ENCODE data around the gene PHACTR1. TPM values are rescaled to one million over a fixed set of nuclear protein-coding genes. Genes with fewer than 3 reads are reported as not detected.

Gene PHACTR1
- total RNA-seq, 1 donor from 2014 or later: 3.9 TPM

DNA sequence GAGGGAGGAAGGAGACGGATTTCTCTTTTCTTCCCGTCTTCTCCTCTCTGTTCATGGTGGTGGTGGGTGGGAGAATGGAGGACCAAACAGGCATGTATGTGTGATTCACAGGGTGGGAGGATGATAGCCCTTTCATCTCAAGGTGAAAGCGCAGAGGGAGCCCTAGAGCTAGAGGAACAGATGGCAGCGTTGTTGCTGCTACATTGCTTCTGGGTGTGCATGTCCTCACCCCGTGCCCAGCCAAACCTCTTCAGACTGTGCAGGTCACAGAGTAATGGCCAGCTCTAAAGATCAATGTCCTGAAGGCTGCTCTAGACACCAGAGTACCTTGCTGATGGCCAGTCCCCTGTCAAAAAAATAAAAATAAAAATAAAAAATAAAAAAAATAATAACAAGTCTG is 310.0 kb downstream of the PHACTR1 start:
- no peak for DNase-seq (ENCODE audit: low read depth)

DNA sequence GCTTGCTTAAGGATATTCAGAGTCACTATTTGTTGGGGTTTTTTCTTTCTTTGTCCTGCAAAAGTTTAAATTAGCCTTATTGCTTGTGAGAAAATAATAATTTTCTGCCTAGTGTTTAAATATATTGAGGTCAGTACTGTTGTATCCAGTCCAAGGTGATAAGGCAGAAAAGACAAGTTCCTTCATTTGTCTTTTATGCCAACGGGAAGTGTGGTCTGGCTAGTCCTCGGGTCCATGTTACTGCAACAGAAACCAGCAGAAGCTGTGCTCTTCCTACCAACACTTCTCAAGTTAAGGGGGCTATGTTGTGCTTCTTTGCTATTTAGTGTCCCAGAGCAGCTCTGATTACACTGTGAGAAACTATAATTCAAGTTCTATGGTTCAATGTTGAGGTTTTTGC is 310.6 kb downstream of the PHACTR1 start:
- DNase-seq (ENCODE audit: low read depth): no peak

DNA sequence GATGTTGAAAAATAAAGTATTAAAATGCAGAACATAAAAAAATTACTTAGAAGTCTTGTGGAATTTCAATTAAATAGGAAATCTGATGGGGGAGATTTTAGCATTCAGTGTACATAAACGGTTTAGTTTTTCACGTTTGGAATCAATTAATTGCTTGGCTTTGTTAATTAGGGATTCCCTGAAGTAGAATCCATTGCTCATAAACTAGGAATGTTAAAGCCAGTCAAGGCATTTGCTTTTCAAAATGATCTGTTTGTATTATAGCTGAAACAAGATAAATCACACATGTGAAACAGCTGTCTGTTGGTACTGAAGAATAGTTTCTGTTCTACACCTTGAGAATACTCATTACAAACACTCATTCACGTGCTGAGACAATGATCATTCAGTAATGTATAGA is 313.8 kb downstream of the PHACTR1 start:
- DNase-seq (ENCODE audit: low read depth): no peak

DNA sequence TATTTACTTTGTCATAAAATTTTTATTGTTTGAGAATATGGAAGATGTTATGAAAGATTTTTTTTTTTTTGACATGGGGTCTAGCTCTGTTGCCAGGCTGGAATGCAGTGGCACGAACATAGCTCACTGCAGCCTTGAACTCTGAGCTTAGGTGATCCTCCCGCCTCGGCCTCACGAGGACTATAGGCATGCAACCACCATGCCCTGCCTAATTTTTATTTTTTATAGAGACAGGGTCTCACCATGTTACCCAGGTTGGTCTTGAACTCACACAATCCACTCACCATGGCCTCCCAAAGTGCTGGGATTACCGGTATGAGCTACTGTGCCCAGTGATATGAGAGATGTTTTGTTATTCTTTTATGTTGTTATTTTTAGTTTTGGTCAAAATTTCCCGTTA is 316.0 kb downstream of the PHACTR1 start:
- no peak for DNase-seq (ENCODE audit: low read depth)

DNA sequence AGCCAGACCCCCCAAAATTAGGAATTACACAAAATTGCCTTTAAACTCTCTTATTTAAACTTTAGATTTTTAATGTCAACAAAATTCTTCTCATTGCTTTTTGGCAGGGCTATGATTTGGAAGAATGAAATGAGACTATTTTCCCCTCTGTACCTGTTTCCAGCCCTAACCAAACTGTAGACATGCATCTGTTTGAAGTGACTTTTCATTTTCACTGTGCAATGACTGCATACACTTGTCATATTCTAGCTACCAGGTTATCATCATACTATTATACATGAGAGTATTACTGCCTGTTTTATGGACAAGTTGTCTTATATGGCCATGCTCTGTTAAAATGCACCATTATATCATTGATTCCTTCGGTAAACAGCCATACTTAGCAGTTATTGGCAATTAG is 316.6 kb downstream of the PHACTR1 start:
- no peak for DNase-seq (ENCODE audit: low read depth)

DNA sequence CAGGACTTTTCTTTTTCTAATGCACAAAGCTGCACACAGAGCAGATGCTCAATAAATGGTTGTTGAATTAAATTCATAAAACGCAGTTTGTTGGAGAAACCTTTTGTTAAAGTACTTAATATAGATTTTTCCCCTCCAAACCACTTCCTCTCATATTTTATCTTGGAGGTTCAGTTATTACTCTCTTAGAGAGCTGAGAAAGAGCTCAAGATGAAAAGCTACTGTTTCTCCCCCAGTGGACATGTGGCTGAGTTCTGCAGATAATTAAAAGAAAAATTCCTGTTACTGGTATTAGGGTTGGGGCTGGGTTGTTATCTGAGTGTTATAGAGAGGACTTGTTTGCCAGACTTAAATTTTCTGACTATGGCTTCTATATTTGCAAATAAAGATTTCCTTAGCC is 317.7 kb downstream of the PHACTR1 start:
- DNase-seq (ENCODE audit: low read depth): no peak

DNA sequence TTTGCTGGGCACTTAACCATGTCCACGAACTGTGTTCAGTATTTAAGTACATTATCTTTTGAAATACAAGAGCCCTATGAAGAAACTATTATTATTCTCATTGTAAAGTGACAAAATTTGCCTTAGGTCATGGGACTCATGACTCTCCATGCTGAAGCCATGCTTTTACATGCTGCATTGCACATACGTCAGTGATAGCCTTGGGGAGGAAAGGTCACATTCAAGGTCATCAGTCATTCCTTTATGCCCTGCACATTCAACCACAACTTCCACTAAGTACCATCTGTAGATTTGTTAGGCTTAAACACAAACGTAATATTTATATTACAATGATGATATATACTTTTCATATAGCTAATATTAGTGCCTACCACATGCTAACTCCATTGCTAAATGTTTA is 319.0 kb downstream of the PHACTR1 start:
- no peak for DNase-seq (ENCODE audit: low read depth)

DNA sequence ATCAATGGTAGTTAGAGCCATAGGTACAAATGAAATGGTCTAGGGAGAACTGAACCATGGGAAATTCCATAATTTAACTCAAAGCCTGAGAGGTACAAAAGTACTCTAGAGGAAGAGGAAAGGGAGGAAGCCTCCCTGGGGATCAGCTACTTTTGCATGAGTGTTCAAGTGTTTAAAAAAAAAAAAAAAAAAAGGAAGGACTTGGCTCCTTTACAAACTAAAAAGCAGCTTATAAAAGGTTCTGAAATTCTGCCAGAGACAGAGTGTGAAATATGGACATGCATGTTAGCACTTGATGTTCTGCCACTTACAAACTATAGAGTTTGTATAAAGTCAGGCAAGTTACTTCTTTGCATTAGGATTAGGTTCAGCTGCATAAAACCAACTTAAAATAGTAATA is 321.7 kb downstream of the PHACTR1 start:
- no peak for DNase-seq (ENCODE audit: low read depth)

DNA sequence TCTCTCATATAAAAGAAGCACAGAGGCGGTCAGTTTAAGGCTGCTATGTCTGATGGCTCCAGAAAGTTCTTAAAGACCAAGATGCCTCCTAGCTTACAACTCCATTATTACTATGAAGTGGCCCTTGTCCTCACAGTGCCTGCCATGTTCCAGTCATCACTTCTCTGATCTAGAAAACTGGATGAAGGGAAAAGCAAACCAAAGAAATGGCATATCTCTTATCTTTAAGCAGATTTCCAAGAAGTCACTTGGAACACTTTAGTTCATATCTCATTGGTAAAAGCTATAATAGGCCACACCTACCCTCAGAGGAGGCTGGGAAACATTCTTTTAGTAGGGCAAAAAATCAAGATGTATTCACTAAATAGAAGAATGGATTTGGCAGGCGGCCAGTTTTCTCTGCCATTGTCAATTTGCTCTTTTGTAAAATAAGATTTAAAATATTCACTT is 322.2 kb downstream of the PHACTR1 start:
- no peak for DNase-seq (ENCODE audit: low read depth)

DNA sequence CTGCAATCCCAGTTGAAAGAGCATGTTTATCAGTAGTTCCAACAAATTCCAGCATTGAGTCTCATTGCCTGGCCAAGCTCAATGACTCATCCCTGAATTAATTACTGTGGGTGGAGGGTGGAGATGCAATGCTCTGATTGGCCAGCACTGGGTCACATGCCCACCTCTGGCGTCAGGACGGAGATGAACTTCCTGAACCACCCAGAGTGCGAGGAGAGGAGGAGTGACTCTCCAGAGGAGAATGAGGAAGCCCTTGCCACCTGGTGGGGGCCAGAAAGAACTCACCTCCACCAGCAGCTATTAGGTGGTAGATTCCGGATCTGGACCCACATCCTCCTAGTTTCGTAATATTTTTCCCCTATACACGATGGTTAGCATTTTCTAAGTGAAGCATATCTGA is 327.8 kb downstream of the PHACTR1 start:
- DNase-seq (ENCODE audit: low read depth): peak; percentile 61

DNA sequence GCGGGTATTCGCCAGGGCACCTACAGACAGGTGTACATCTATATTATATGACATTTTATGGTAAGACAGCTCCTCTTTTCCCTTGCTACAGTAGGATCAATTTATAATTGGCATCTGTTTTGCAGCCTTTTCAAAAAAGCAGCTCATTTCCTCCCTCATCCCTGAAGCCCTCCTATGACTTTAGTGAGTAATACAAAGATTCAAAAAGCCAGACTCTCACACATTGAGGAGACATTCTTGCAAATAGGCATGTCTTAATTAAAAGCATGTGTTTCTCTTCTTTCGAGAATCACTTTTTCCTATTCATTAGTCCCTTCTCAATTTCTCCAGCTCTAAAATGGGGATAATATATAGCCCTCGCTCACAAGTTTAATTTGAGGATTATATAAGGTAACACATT is 328.3 kb downstream of the PHACTR1 start:
- no peak for DNase-seq (ENCODE audit: low read depth)

DNA sequence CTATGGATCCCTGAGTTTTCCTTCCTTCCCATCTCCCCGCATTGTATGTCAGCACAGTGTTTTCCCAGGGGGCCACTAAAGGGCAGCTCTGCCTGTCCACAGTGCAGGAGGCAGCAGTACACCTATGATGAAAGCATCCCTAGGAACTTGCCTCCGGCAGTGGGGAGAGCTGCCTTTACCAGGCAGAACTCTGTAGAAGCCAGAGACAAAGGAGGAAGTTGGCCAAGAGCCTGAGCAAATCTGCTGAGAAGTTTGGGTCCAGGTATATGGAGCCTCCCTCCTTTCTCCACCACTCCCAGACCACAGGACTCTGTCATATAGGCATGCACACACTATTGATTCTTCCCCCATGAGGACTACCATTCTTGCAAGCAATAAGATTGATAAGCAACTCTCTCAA is 329.1 kb downstream of the PHACTR1 start:
- DNase-seq (ENCODE audit: low read depth): no peak

DNA sequence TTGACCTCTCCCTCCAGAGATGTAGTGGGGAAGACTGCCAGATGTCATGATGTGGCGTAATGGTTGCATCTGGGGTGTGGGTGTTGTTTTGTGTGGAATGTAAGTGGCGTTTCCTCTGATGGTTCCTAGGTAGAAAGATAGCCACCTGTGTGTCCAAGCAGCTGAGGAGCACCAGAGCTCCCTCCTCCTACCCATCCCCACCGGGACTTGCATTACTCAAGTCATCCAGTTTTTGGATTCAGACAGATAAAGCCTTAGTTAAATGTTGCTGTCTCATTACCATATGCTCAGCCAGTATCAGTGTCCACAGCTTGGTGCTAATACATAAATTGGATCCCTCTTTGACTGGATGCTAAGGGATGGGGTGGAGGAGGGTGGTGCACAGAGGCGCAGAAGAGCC is 329.5 kb downstream of the PHACTR1 start:
- DNase-seq (ENCODE audit: low read depth): no peak

DNA sequence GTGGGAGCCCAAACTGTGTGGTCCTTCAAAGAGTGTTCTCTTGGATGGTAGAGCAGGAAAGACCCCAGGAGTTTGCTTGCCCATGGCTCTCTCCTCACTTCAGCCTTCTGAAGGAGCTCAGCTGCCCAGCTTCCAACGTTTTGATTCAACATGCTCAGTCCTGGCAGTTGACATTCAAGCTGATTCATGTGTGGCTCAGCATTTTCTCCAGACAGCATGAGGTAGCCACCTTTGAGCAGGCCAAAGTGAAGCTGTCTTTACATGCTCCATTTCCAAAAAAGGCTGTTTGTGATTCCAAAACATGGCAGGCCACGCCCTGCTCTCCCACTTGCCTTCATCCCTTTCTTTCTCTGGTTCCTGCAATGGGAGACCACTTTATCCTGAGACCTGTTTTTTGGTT is 331.5 kb downstream of the PHACTR1 start:
- DNase-seq (ENCODE audit: low read depth): no peak

DNA sequence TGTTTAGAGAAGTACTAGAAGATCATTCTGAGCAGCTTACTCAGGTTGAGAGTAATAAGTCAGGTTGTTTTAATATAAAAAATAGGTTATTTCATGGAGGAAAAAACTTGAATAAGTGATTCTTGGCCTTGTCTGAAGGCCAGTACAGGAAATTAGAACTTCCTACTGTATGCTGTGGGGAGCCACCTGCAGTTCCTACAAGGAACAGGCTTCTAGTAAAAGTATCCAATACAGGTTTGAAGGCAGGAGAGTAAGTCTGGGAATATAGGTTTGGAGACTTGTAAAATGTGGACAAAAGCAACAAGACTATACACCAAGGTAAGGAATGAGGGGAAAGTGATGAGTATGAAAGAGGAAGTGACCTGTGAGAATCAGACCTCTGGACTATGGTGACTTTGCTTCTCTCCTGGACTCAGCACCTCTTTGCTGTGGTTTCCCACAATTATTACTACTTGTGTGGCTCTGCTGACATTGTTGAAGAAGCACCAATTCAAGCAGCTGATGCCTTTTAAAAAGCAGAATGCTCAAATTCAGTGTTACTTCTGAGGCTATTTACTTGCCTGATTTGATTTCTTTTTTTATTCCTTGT is 333.2 kb downstream of the PHACTR1 start:
- DNase-seq (ENCODE audit: low read depth): no peak

DNA sequence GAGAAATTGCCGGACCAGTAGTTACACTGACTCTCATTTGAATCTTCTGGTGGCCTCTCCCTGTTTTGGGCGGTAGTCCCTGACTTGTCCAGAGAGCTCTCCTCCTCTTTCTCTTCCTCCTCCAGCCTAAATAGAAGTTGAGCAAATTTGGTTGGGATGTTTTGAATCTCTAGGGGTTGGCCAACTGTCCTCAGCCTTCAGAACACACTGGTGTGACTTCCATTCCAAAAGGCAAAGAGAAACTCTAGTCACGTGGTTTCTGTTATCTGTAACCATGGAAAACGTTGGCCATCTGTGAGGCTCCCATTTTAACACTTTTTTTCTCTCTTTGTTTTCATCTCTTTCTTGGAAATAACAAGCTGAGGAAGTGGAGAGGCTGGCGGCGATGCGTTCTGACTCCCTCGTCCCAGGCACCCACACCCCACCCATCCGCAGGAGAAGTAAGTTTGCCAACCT is 336.5 kb downstream of the PHACTR1 start:
- no peak for DNase-seq (ENCODE audit: low read depth)

DNA sequence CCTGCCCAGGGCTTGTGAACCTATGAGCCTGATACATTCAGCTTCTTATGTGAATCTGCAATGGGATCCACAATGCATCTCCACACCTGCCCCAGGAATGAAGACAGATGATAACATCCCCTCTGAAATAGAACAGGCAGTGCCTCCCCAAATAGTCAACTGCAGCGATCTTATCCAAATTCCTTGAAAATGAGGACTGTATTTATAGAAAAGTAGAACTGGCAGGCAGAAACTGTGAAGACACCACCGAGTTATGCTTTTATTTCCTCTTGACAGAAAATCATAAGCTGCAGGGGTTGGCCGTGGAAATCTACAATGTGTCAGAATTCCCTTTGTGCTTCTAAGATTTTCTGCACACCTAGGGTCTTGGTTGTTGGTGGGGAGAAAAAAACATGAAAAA is 341.5 kb downstream of the PHACTR1 start:
- DNase-seq (ENCODE audit: low read depth): no peak

DNA sequence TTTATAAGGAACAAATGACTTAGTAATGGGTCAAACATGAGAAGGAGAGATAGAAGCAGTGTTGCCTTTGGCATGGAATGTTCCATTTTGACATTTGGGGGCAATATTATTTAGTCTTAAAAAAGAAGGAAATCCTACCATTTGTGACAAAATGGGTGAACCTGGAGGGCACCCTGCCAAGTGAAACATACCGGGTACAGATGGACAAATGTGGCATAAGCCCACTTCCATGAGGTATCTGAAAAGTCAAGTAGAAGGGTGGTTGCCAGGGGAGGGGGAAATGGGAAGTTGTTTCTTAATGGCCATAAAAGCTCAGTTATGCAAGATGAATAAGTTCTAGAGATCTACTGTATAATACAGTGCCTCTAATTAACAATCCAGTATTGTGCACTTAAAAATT is 342.5 kb downstream of the PHACTR1 start:
- DNase-seq (ENCODE audit: low read depth): no peak

DNA sequence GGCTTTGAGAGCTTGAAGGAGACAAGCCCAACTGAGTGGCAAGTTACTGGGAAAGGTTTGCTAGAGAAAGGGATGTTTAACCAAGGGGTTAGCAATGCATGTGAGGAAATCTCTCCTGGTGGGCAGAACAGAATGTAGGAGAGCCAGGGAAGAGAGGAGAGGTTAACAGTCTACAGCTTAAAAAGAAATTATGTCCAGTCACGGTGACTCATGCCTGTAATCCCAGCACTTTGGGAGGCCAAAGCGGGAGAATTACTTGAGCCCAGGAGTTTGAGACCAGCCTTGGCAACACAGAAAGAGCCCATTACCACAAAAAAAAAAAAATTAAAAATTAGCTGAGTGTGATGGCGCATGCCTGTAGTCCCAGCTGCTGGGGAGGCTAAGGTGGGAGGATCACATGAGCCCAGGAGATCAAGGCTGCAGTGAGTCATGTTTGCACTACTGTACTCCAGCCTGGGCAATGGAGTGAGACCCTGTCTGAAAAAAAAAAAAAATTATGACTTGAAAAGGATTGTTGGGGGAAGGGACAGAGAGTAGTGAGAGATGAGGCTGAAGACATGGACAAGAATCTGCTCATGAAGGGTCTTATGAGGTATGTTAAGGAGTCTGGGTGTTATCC is 346.8 kb downstream of the PHACTR1 start:
- DNase-seq (ENCODE audit: low read depth): no peak

DNA sequence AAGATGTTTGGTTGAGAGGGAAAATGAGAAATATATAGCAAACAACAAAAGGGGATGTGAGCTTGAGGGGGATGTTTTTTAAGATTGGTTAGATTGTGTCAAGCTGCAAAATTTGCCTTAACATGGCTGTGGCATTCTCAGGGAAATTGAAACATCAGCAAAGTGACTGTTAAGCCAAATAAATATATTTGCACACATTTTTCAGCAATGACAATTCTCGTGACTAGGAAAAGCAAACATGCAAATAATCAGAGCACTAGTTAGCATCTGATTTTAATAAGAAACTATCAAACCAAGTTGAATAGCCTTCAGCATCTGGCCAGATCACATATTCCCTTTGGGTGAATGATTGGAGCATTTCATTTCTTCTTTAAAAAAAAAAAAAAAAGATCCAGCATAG is 349.0 kb downstream of the PHACTR1 start:
- no peak for DNase-seq (ENCODE audit: low read depth)

DNA sequence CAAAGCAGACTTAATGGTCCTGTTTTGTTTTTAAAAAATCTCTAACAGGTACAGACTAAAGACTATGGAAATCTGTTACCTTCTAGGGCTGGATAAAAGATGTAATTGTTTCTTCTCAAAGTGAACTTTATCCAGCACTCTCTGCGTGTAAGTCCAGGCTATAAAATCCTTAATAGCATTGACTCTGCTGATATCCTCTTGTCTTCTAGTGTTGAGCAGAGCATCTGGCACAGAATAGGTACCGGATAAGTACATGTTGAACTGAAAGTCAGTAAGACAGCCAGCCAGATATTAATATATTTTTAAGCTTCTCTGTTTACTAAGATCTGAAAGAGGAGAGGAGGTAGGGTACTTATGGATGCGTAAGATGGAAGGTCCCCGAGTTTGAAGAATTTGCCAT is 349.5 kb downstream of the PHACTR1 start:
- DNase-seq (ENCODE audit: low read depth): no peak

DNA sequence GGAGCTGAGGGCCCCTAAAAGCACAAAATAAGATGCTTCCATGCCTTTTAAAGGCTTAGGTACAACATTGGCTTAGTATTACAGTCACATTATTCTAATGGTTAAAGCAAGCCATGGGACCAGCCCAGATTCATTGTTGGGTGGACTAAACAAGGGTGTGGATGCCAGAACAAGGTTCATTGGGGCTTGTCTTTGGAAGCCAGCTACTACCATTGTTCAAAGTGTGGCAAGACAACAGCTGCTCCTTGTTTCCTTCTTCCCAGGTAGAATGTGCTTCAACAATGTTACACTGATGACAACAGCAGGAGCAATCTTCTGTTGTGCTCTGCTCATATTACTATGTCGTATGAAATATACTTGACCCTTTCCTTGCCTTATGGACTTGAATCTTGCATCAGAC is 350.3 kb downstream of the PHACTR1 start:
- DNase-seq (ENCODE audit: low read depth): no peak

DNA sequence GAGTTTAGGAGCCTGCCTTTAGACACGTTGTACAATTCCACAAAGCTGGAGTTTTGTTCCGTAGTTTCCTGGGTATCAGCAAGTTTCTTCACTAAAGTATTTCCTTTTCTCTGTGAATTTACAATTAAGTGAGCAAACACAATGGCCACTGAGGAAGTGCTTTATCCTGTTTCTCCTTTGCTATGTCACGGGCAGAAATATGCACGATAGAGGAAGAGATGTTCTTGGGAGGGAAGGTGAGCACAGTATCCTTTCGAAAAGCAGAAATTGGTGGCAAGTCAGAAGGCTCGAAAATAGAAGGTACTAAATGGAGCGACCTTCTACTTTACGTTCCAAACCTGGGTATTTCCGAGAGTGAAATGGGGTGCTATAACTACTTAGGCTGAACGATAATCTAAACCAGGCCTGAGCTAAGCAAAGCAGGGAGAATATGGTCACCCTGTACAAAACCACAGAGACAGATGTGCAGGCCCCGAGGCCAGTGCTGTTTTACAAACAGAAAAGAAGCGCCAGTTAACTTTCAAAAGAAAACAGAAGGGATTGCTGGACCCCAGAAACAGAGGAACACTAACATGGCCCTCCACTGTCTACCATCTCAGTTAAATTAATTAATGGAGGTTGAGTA is 352.1 kb downstream of the PHACTR1 start:
- no peak for DNase-seq (ENCODE audit: low read depth)
